NCI-H1048 (cell line): ENCODE measurements around the gene TGFBR3.
"Not testable (repeated sequence)": the region's sequence is repeated elsewhere in the genome, so short reads cannot be mapped to it uniquely, and the experiment has no call there.

ENCODE experiments used
- DNase-seq: peaks from one replicate; lab custom pipeline; 2025; lab: John Stamatoyannopoulos, UW

TGFBR3 gene

GRCh38 chr1:91682882-91683597 is 202.9 kb downstream of the TGFBR3 start:
- DNase-seq = no peak

GRCh38 chr1:91680556-91681155 is 205.3 kb downstream of the TGFBR3 start:
- DNase-seq = no peak

GRCh38 chr1:91679446-91679845 is 206.5 kb downstream of the TGFBR3 start:
- DNase-seq = no peak

GRCh38 chr1:91676030-91676429 is 209.9 kb downstream of the TGFBR3 start:
- DNase-seq = no peak

GRCh38 chr1:91674107-91674506 is 211.8 kb downstream of the TGFBR3 start:
- no peak for DNase-seq

GRCh38 chr1:91673613-91674012 is 212.3 kb downstream of the TGFBR3 start:
- DNase-seq = no peak

- DNase-seq = no peak
Observed at GRCh38 chr1:91672601-91673161, 213.3 kb downstream of the TGFBR3 start.

GRCh38 chr1:91670781-91671180 is 215.2 kb downstream of the TGFBR3 start:
- DNase-seq = no peak

GRCh38 chr1:91669584-91670350 is 216.2 kb downstream of the TGFBR3 start:
- no peak for DNase-seq

- DNase-seq = not testable (repeated sequence)
Observed at GRCh38 chr1:91666651-91667050, 219.3 kb downstream of the TGFBR3 start.

GRCh38 chr1:91661121-91661520 is 224.8 kb downstream of the TGFBR3 start:
- DNase-seq = no peak

- DNase-seq = no peak
Observed at GRCh38 chr1:91660708-91661107, 225.2 kb downstream of the TGFBR3 start.

GRCh38 chr1:91655912-91656449 is 230.0 kb downstream of the TGFBR3 start:
- no peak for DNase-seq

GRCh38 chr1:91653183-91653582 is 232.8 kb downstream of the TGFBR3 start:
- DNase-seq = no peak

- DNase-seq = no peak
Observed at GRCh38 chr1:91651661-91652071, 234.3 kb downstream of the TGFBR3 start.

GRCh38 chr1:91651243-91651642 is 234.7 kb downstream of the TGFBR3 start:
- DNase-seq = no peak

- DNase-seq = no peak
Observed at GRCh38 chr1:91650764-91651163, 235.2 kb downstream of the TGFBR3 start.

- no peak for DNase-seq
Observed at GRCh38 chr1:91647061-91647460, 238.9 kb downstream of the TGFBR3 start.

GRCh38 chr1:91645031-91645430 is 240.9 kb downstream of the TGFBR3 start:
- DNase-seq = no peak

GRCh38 chr1:91643431-91643830 is 242.5 kb downstream of the TGFBR3 start:
- no peak for DNase-seq

GRCh38 chr1:91640877-91641526 is 244.9 kb downstream of the TGFBR3 start:
- DNase-seq = no peak

GRCh38 chr1:91637539-91637994 is 248.4 kb downstream of the TGFBR3 start:
- no peak for DNase-seq
